SK-N-SH treated with all-trans-retinoic acid at 6 μM for 48 hours (cell line): ENCODE results near the gene RHO.

Source experiments
- ATAC-seq: fragments of 200-7000 bp; cut with Tn5 transposase; 3 replicates; pipeline ENCODE4 v1.9.1; 2020; ENCODE audit warnings: mild to moderate bottlenecking, moderate library complexity
- ARNTL ChIP-seq: fragments of 450-650 bp; formaldehyde crosslinking; IDR thresholded peaks from 2 replicates; pipeline ENCODE4 v1.5.0; 2020; ENCODE audit warnings: low read depth, mild to moderate bottlenecking, moderate library complexity, borderline replicate concordance
- BACH2 ChIP-seq: fragments of 250-450 bp; sonication (Bioruptor Pico); IDR thresholded peaks from 2 replicates; pipeline ENCODE4 v1.9.0; 2021; ENCODE audit warnings: mild to moderate bottlenecking, borderline replicate concordance
- CSDC2 ChIP-seq: fragments of 250-450 bp; sonication (Bioruptor Pico); IDR thresholded peaks from 2 replicates; pipeline ENCODE4 v1.5.0; 2020; ENCODE audit warnings: mild to moderate bottlenecking, moderate library complexity
- ESRRG ChIP-seq: fragments of 250-450 bp; sonication (Bioruptor Pico); IDR thresholded peaks from 2 replicates; pipeline ENCODE4 v1.6.1; 2021; ENCODE audit warnings: mild to moderate bottlenecking
- GLIS3 ChIP-seq: fragments of 250-450 bp; sonication (Bioruptor Pico); IDR thresholded peaks from 2 replicates; pipeline ENCODE4 v1.5.0; 2020; ENCODE audit warnings: mild to moderate bottlenecking, moderate library complexity
- ISL1 ChIP-seq: fragments of 250-450 bp; sonication (Bioruptor Pico); IDR thresholded peaks from 2 replicates; pipeline ENCODE4 v2.1.2; 2022; ENCODE audit warnings: mild to moderate bottlenecking, moderate library complexity
- PPARA ChIP-seq: fragments of 250-450 bp; sonication (Bioruptor Pico); IDR thresholded peaks from 2 replicates; pipeline ENCODE4 v1.5.0; 2020; ENCODE audit warnings: mild to moderate bottlenecking, borderline replicate concordance
- RARB ChIP-seq: fragments of 250-450 bp; sonication (Bioruptor Pico); IDR thresholded peaks from 2 replicates; pipeline ENCODE4 v1.8.0; 2021; ENCODE audit warnings: mild to moderate bottlenecking, moderate library complexity
- TCF4 ChIP-seq: fragments of 250-450 bp; sonication (Bioruptor Pico); IDR thresholded peaks from 2 replicates; pipeline ENCODE4 v1.8.0; 2021; ENCODE audit warnings: mild to moderate bottlenecking, moderate library complexity, borderline replicate concordance
- TOX ChIP-seq: fragments of 250-450 bp; sonication (Bioruptor Pico); IDR thresholded peaks from 2 replicates; pipeline ENCODE4 v1.8.0; 2021; ENCODE audit warnings: mild to moderate bottlenecking, moderate library complexity, borderline replicate concordance
- ZC3H10 ChIP-seq: fragments of 250-450 bp; sonication (Bioruptor Pico); IDR thresholded peaks from 2 replicates; pipeline ENCODE4 v1.5.1; 2021; ENCODE audit warnings: mild to moderate bottlenecking, moderate library complexity
- ZFP3 ChIP-seq: fragments of 250-450 bp; sonication (Bioruptor Pico); IDR thresholded peaks from 2 replicates; pipeline ENCODE4 v1.5.0; 2020; ENCODE audit warnings: mild to moderate bottlenecking, moderate library complexity
- ZFP30 ChIP-seq: fragments of 450-650 bp; formaldehyde crosslinking; IDR thresholded peaks from 2 replicates; pipeline ENCODE4 v1.5.0; 2022; ENCODE audit warnings: mild to moderate bottlenecking, moderate library complexity
- ZNF565 ChIP-seq: fragments of 450-650 bp; formaldehyde crosslinking; conservative IDR thresholded peaks from 2 replicates; pipeline ENCODE4 v1.5.0; 2020; ENCODE audit warnings: low read depth, mild to moderate bottlenecking, moderate library complexity
- ZNF70 ChIP-seq: fragments of 450-650 bp; formaldehyde crosslinking; IDR thresholded peaks from 2 replicates; pipeline ENCODE4 v1.5.0; 2020; ENCODE audit warnings: mild to moderate bottlenecking, moderate library complexity
- ZNF8 ChIP-seq: fragments of 450-650 bp; formaldehyde crosslinking; IDR thresholded peaks from 2 replicates; pipeline ENCODE4 v1.5.0; 2020; ENCODE audit warnings: mild to moderate bottlenecking, moderate library complexity
- TF ChIP-seq, protein P1 (sequence below): fragments of 250-450 bp; sonication (Bioruptor Pico); IDR thresholded peaks from 2 replicates; pipeline ENCODE4 v1.8.0; 2021; ENCODE audit warnings: low read depth, mild to moderate bottlenecking, moderate library complexity, borderline replicate concordance
- TF ChIP-seq, protein P2 (sequence below): fragments of 250-450 bp; sonication (Bioruptor Pico); IDR thresholded peaks from 2 replicates; pipeline ENCODE4 v1.5.1; 2021; ENCODE audit warnings: mild to moderate bottlenecking, moderate library complexity
- TF ChIP-seq, protein P3 (sequence below): fragments of 250-450 bp; sonication (Bioruptor Pico); IDR thresholded peaks from 2 replicates; pipeline ENCODE4 v1.8.0; 2020; ENCODE audit warnings: mild to moderate bottlenecking, moderate library complexity, borderline replicate concordance
- TF ChIP-seq, protein P4 (sequence below): fragments of 250-450 bp; sonication (Bioruptor Pico); IDR thresholded peaks from 2 replicates; pipeline ENCODE4 v1.5.1; 2020; ENCODE audit warnings: low read depth, mild to moderate bottlenecking, moderate library complexity
- TF ChIP-seq, protein P5 (sequence below): fragments of 250-450 bp; sonication (Bioruptor Pico); IDR thresholded peaks from 2 replicates; pipeline ENCODE4 v1.5.0; 2020; ENCODE audit warnings: mild to moderate bottlenecking, moderate library complexity

RHO gene

DNA sequence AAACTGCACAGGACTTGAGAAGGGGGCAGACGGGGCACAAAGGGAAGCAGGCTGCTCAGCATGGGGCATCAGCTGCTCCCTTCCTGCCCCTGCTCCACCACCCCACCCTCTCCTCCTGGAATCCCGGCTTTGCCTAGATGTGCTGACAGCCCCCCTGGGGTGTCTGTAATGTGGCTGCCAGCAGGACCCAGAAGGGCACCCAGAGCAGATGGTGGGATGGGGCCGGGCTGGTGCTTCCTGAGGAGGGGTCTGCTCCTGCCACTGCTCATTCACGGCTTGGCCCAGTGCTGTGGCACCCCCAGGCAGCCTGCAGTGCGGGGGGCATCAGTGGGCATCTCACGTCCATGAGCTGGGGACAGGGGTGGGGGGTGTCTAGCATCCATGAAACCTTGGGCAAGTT, 24.7 kb downstream of the RHO start:
- TF ChIP-seq ZNF8 = no peak
- no peak for TF ChIP-seq CSDC2
- TF ChIP-seq, protein P1, sequence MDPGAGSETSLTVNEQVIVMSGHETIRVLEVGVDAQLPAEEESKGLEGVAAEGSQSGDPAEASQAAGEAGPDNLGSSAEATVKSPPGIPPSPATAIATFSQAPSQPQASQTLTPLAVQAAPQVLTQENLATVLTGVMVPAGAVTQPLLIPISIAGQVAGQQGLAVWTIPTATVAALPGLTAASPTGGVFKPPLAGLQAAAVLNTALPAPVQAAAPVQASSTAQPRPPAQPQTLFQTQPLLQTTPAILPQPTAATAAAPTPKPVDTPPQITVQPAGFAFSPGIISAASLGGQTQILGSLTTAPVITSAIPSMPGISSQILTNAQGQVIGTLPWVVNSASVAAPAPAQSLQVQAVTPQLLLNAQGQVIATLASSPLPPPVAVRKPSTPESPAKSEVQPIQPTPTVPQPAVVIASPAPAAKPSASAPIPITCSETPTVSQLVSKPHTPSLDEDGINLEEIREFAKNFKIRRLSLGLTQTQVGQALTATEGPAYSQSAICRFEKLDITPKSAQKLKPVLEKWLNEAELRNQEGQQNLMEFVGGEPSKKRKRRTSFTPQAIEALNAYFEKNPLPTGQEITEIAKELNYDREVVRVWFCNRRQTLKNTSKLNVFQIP (CRISPR knock-in tag) = no peak

DNA sequence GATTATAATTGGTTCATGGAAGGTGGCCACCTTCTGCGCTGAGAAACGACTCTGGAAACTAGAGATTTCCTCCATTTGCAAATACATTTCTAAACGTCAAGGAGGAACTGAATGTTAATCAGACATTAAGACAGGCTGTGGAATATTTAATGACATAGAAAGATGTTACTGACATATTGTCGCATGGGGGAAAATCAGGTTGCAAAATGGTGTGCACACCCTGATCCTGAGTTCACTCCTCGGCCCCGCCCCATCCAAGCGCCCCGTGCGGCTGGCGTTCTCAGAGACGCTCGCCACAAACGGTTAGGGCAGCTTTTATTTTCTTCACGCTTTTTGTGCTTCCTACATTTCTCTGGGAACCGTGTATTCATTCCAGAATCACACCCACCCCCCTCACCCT, 25.3 kb downstream of the RHO start:
- no peak for ATAC-seq
- TF ChIP-seq, protein P2, sequence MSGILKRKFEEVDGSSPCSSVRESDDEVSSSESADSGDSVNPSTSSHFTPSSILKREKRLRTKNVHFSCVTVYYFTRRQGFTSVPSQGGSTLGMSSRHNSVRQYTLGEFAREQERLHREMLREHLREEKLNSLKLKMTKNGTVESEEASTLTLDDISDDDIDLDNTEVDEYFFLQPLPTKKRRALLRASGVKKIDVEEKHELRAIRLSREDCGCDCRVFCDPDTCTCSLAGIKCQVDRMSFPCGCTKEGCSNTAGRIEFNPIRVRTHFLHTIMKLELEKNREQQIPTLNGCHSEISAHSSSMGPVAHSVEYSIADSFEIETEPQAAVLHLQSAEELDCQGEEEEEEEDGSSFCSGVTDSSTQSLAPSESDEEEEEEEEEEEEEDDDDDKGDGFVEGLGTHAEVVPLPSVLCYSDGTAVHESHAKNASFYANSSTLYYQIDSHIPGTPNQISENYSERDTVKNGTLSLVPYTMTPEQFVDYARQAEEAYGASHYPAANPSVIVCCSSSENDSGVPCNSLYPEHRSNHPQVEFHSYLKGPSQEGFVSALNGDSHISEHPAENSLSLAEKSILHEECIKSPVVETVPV (CRISPR knock-in tag) = no peak
- no peak for TF ChIP-seq ZNF8
- TF ChIP-seq TCF4 (CRISPR knock-in tag) = no peak
- no peak for TF ChIP-seq ESRRG (CRISPR knock-in tag)
- TF ChIP-seq, protein P3, sequence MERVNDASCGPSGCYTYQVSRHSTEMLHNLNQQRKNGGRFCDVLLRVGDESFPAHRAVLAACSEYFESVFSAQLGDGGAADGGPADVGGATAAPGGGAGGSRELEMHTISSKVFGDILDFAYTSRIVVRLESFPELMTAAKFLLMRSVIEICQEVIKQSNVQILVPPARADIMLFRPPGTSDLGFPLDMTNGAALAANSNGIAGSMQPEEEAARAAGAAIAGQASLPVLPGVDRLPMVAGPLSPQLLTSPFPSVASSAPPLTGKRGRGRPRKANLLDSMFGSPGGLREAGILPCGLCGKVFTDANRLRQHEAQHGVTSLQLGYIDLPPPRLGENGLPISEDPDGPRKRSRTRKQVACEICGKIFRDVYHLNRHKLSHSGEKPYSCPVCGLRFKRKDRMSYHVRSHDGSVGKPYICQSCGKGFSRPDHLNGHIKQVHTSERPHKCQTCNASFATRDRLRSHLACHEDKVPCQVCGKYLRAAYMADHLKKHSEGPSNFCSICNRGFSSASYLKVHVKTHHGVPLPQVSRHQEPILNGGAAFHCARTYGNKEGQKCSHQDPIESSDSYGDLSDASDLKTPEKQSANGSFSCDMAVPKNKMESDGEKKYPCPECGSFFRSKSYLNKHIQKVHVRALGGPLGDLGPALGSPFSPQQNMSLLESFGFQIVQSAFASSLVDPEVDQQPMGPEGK = no peak
- no peak for TF ChIP-seq CSDC2
- TF ChIP-seq RARB (CRISPR knock-in tag) = no peak
- TF ChIP-seq ZNF565 (CRISPR knock-in tag) = no peak
- TF ChIP-seq, protein P4, sequence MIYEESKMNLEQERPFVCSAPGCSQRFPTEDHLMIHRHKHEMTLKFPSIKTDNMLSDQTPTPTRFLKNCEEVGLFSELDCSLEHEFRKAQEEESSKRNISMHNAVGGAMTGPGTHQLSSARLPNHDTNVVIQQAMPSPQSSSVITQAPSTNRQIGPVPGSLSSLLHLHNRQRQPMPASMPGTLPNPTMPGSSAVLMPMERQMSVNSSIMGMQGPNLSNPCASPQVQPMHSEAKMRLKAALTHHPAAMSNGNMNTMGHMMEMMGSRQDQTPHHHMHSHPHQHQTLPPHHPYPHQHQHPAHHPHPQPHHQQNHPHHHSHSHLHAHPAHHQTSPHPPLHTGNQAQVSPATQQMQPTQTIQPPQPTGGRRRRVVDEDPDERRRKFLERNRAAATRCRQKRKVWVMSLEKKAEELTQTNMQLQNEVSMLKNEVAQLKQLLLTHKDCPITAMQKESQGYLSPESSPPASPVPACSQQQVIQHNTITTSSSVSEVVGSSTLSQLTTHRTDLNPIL (CRISPR knock-in tag) = no peak
- no peak for TF ChIP-seq BACH2 (CRISPR knock-in tag)
- no peak for TF ChIP-seq GLIS3
- TF ChIP-seq ZC3H10 (CRISPR knock-in tag) = no peak
- no peak for TF ChIP-seq ARNTL (CRISPR knock-in tag)
- no peak for TF ChIP-seq ISL1 (CRISPR knock-in tag)
- no peak for TF ChIP-seq ZFP30 (CRISPR knock-in tag)
- TF ChIP-seq, protein P1 (CRISPR knock-in tag) = no peak
- TF ChIP-seq, protein P5, sequence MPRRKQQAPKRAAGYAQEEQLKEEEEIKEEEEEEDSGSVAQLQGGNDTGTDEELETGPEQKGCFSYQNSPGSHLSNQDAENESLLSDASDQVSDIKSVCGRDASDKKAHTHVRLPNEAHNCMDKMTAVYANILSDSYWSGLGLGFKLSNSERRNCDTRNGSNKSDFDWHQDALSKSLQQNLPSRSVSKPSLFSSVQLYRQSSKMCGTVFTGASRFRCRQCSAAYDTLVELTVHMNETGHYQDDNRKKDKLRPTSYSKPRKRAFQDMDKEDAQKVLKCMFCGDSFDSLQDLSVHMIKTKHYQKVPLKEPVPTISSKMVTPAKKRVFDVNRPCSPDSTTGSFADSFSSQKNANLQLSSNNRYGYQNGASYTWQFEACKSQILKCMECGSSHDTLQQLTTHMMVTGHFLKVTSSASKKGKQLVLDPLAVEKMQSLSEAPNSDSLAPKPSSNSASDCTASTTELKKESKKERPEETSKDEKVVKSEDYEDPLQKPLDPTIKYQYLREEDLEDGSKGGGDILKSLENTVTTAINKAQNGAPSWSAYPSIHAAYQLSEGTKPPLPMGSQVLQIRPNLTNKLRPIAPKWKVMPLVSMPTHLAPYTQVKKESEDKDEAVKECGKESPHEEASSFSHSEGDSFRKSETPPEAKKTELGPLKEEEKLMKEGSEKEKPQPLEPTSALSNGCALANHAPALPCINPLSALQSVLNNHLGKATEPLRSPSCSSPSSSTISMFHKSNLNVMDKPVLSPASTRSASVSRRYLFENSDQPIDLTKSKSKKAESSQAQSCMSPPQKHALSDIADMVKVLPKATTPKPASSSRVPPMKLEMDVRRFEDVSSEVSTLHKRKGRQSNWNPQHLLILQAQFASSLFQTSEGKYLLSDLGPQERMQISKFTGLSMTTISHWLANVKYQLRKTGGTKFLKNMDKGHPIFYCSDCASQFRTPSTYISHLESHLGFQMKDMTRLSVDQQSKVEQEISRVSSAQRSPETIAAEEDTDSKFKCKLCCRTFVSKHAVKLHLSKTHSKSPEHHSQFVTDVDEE (CRISPR knock-in tag) = no peak
- TF ChIP-seq ZFP3 (CRISPR knock-in tag) = no peak

More for the DNA sequence above, 24.7 kb downstream of the RHO start:
- no peak for ATAC-seq

DNA sequence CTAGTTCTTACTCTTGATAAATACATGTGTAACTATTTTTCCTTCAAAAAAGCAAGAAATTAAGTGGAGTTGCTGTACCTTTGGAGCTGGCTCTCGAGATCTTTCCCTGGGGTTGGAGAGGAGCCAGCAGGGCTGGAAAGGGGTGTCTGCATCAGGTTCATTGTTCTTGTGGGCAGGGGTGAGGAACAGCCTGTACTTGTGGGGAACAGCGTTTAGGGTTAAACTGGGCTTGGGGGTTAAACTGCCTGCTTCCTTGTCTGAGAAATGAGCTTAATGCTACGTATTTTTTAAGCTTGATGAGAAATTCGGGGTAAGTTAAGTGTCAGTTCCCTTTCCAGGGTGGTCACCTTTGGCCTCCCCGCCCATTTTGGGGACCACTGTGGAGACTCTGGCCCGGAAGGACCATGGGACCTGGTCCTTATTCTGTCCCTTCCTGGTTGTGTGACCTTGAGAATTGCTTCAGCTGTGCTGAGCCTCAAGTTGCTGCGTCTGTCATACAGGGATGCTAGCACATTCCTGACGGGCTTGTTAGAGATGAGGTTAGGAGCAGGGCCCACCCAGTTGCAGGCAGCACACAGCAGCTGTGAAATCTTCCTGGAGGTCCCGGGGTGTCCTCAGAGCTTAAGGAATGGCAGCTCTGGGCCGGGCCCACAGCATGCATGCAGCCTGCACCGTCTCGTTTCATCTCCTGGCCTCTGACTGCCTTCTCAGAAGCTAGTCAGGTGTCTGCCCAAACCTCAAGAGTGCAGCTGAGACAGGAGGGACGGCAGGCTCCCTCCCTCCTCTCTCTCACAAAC, 26.1 kb downstream of the RHO start:
- no peak for TF ChIP-seq ESRRG (CRISPR knock-in tag)
- TF ChIP-seq ZNF70 (CRISPR knock-in tag) = no peak
- no peak for TF ChIP-seq ZNF565 (CRISPR knock-in tag)
- TF ChIP-seq GLIS3 = no peak
- TF ChIP-seq RARB (CRISPR knock-in tag) = no peak
- TF ChIP-seq ARNTL (CRISPR knock-in tag) = no peak
- TF ChIP-seq, protein P1 (CRISPR knock-in tag) = no peak
- TF ChIP-seq ZNF8 = no peak
- no peak for TF ChIP-seq PPARA (CRISPR knock-in tag)
- TF ChIP-seq ZFP30 (CRISPR knock-in tag) = no peak
- TF ChIP-seq TOX (CRISPR knock-in tag) = no peak
- TF ChIP-seq ISL1 (CRISPR knock-in tag) = no peak
- ATAC-seq = no peak
